A673 (cell line): ENCODE results near the gene RHBDD2.

Experiments
- EZH2 ChIP-seq: fragments of 200-600 bp; sonication (generic); IDR thresholded peaks from 2 replicates; pipeline ENCODE4 v1.6.1; 2017; ENCODE audit warnings: borderline replicate concordance, low read depth, mild to moderate bottlenecking, mixed read lengths, antibody characterized with exemption, low read length; ENCODE audit not compliant: poor library complexity, severe bottlenecking
- TF ChIP-seq, protein P1 (sequence below): fragments of 300-800, 200-600 bp; sonication (generic); conservative IDR thresholded peaks from 2 replicates; pipeline ENCODE4 v1.5.1; 2017; ENCODE audit warnings: low read depth, mild to moderate bottlenecking, antibody characterized with exemption, low read length, moderate library complexity, mixed read lengths

DNA sequence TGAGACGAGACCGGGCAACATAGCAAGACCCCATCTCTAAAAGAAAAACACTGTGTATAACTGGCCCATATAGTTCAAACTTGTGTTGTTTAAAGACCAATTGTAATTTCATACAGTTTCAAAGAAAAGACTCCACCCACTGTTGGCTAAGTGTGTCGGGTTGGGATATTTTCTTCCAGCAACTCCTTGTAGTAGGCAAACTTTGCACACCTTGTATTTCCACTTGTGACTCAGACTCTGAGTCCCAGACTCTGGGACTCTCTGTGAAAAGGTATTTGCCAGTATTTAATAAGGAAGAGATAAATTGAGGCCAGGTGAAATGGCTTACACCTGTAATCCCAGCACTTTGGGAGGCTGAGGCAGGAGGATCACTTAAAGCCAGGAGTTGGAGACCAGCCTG lies 29.3 kb upstream of the RHBDD2 start:
- TF ChIP-seq, protein P1, sequence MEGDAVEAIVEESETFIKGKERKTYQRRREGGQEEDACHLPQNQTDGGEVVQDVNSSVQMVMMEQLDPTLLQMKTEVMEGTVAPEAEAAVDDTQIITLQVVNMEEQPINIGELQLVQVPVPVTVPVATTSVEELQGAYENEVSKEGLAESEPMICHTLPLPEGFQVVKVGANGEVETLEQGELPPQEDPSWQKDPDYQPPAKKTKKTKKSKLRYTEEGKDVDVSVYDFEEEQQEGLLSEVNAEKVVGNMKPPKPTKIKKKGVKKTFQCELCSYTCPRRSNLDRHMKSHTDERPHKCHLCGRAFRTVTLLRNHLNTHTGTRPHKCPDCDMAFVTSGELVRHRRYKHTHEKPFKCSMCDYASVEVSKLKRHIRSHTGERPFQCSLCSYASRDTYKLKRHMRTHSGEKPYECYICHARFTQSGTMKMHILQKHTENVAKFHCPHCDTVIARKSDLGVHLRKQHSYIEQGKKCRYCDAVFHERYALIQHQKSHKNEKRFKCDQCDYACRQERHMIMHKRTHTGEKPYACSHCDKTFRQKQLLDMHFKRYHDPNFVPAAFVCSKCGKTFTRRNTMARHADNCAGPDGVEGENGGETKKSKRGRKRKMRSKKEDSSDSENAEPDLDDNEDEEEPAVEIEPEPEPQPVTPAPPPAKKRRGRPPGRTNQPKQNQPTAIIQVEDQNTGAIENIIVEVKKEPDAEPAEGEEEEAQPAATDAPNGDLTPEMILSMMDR: no peak
- TF ChIP-seq EZH2: no peak
